ENCODE results near the gene PLCE1. TPM values are rescaled to one million over a fixed set of nuclear protein-coding genes. Genes with fewer than 3 reads are reported as not detected.

PLCE1 gene
- total and polyA plus RNA-seq, 12 donors = 0.84 to 62.0 (median 9.1) TPM

DNA sequence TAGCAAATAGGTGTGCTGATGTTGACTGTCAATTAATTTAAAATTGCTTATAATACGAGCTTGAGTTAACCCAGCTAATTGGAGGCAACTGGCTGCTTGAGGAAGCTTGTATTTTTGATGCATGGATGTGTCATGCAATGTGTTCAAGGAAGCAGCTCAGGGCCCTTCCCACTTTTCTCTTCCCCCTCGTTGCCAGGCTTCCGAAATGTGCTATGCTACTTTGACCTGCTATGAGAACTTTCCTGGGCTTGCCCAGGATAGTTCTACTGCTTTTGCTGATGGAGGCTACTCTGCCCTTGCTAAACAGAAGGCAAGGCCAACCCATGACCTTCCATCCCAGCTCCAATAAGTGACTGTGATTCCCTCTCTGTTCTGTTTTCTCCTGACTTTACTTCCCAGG lies 24.4 kb downstream of the PLCE1 start:
- WGBS, 2 donors = 62 to 80% methylated on average over 3 of the region's 3 CpGs
- no peak for ATAC-seq
- Histone ChIP-seq H3K36me3 (no peaks in the 10 kb centered on the region), H3K4me3 (no peak overlapping the region), H3K4me1 (peaks cover 0 to 24% (median 11%) of the 10 kb centered on the region in 9 donors), H3K27ac (peak overlapping the region in 1 of 10 donors; percentile 37), H3K27me3 (no peaks in the 10 kb centered on the region), H3K9me3 (no peaks in the 10 kb centered on the region)
- no peak for DNase-seq
- TF ChIP-seq, protein P1, sequence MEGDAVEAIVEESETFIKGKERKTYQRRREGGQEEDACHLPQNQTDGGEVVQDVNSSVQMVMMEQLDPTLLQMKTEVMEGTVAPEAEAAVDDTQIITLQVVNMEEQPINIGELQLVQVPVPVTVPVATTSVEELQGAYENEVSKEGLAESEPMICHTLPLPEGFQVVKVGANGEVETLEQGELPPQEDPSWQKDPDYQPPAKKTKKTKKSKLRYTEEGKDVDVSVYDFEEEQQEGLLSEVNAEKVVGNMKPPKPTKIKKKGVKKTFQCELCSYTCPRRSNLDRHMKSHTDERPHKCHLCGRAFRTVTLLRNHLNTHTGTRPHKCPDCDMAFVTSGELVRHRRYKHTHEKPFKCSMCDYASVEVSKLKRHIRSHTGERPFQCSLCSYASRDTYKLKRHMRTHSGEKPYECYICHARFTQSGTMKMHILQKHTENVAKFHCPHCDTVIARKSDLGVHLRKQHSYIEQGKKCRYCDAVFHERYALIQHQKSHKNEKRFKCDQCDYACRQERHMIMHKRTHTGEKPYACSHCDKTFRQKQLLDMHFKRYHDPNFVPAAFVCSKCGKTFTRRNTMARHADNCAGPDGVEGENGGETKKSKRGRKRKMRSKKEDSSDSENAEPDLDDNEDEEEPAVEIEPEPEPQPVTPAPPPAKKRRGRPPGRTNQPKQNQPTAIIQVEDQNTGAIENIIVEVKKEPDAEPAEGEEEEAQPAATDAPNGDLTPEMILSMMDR (IDR thresholded peaks at IDR 0.05) = no peak
- intact Hi-C loops (cut with DNase I) = no loop called here

DNA sequence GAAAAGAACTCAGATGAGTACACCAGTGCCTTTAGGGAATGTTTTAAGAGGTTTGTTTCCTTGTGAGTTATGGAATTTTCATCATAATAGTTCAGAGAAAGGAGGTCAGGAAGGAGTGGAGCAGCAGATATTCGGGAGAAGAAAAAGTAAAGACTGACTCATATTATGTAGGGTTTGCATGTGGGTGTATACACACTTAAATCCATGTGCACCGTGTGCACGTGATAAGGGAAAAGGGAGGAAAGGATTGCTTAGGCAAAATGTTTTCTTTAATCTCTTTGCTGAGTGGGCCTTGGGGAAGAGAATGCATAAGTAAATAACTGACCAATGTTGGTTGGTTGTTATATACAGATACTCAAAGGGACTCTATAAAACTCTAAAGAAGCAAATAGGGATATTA lies 30.2 kb downstream of the PLCE1 start:
- WGBS, 2 donors = 44 to 57% methylated on average over 3 of the region's 3 CpGs
- ATAC-seq = no peak
- Histone ChIP-seq H3K27ac (no peak overlapping the region), H3K4me1 (peaks cover 0 to 5% (median 0%) of the 10 kb centered on the region in 9 donors), H3K36me3 (no peaks in the 10 kb centered on the region), H3K27me3 (no peaks in the 10 kb centered on the region), H3K9me3 (peaks cover 0 to 34% (median 10%) of the 10 kb centered on the region in 11 donors), H3K4me3 (no peak overlapping the region)
- TF ChIP-seq, protein P1 (IDR thresholded peaks at IDR 0.05) = no peak
- intact Hi-C loops (cut with DNase I) = no loop called here
- DNase-seq = no peak

DNA sequence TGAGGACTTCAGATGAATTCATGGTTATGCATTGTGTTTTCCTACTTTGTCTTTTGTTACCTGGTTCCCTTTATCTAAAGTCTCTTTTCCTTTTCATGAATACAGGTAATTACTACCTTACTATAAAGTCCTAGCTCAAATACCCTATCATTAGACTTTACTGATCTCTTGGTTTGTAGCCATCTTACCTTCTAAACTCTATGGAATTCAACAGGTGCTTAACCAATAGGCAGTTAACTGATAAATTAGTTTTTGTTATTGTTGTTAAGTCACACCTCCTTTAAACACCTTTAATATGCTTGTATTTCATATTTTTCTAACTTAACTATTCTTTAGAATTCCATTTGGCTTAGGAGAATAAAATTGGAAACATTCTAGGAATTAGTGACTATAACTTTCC lies 30.7 kb downstream of the PLCE1 start:
- DNase-seq (no peak), ATAC-seq (no peak)
- H3K27me3 ChIP-seq = no peaks in the 10 kb centered on the region
- H3K27ac ChIP-seq = no peak overlapping the region
- TF ChIP-seq, protein P1 (IDR thresholded peaks at IDR 0.05) = no peak
- no peaks in the 10 kb centered on the region for H3K36me3 ChIP-seq
- H3K9me3 ChIP-seq = peaks cover 0 to 39% (median 11%) of the 10 kb centered on the region in 11 donors
- H3K4me1 ChIP-seq = peaks cover 0 to 5% (median 0%) of the 10 kb centered on the region in 9 donors
- intact Hi-C loops (cut with DNase I) = no loop called here
- H3K4me3 ChIP-seq = no peak overlapping the region

DNA sequence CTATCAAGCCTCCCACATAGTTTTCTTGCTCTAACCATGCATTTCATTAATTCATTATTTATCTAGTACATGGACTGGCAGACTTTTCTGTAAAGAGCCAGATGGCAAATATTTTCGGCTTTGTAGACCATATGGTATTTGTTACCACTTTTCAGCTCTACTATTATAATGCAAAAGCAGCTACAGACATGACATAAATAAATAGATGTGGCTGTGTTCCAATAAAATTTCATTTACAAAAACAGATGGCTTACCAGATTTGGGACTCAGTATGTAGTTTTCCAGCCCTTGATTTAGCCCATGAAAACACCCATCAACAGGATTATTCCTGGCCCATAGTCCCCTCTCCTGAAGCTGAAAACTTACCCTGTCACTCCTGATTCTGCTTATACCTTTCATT lies 32.1 kb downstream of the PLCE1 start:
- H3K9me3 ChIP-seq = peaks cover 0 to 53% (median 23%) of the 10 kb centered on the region in 11 donors
- H3K4me1 ChIP-seq = peaks cover 0 to 5% (median 0%) of the 10 kb centered on the region in 9 donors
- TF ChIP-seq, protein P1 (IDR thresholded peaks at IDR 0.05) = no peak
- intact Hi-C loops (cut with DNase I) = loop anchor here in 1 of 10 donors (2.0 kb wide), 1 partner anchor 63 kb away; no protein-coding TSS in a partner anchor
- H3K36me3 ChIP-seq = peaks cover 0 to 6% (median 0%) of the 10 kb centered on the region in 9 donors
- DNase-seq = no peak
- 83 to 88% methylated on average over 1 of the region's 1 CpG for WGBS, 2 donors
- ATAC-seq = no peak
- no peak overlapping the region for H3K4me3 ChIP-seq
- H3K27ac ChIP-seq = no peak overlapping the region
- H3K27me3 ChIP-seq = no peaks in the 10 kb centered on the region

All from heart right ventricle (tissue), 16 donors.